ENCODE data around the gene VIPR2.

DNA sequence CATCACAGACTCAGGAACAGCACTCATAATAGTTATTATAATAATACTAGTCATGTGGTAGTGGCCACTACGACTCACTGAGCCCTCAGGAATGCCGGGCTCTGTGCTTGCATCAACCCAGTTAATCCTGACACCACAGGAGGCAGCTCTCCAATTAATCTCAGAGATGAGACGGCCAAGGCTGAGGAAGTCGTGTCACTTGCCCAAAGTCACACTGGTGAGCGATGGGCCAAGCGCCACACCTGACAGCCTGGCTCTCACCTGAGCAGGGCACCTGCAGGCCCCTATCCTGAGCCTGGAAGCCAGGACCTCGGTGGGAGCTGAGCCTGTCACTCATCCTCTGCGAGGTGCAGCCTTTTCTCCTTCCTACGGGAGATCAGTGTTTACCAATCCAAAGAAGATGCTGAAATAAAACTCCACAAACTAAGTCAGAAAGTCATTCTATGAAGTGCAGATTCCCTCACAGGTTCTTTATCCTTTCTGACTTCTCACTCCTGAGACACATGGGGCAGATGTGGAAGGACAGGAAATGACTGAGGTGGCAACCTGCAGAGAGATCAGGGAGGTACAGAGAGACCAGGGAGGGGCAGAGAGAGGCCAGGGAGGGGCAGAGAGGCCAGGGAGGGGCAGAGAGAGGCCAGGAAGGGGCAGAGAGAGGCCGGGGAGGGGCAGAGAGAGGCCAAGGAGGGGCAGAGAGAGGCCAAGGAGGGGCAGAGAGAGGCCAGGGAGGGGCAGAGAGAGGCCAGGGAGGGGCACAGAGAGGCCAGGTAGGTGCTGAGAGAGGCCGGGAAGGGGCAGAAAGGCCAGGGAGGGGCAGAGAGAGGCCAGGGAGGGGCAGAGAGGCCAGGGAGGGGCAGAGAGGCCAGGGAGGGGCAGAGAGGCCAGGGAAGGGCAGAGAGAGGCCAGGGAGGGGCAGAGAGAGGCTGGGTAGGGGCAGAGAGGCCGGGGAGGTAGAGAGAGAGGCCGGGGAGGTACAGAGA lies 38.5 kb downstream of the VIPR2 start:
- no peak for TF ChIP-seq EP300 (IDR thresholded peaks at IDR 0.05)
- TF ChIP-seq, protein P1, sequence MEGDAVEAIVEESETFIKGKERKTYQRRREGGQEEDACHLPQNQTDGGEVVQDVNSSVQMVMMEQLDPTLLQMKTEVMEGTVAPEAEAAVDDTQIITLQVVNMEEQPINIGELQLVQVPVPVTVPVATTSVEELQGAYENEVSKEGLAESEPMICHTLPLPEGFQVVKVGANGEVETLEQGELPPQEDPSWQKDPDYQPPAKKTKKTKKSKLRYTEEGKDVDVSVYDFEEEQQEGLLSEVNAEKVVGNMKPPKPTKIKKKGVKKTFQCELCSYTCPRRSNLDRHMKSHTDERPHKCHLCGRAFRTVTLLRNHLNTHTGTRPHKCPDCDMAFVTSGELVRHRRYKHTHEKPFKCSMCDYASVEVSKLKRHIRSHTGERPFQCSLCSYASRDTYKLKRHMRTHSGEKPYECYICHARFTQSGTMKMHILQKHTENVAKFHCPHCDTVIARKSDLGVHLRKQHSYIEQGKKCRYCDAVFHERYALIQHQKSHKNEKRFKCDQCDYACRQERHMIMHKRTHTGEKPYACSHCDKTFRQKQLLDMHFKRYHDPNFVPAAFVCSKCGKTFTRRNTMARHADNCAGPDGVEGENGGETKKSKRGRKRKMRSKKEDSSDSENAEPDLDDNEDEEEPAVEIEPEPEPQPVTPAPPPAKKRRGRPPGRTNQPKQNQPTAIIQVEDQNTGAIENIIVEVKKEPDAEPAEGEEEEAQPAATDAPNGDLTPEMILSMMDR (IDR thresholded peaks at IDR 0.05), result no peak
